H1 (cell line): ENCODE results near the gene TEX29. TPM values are rescaled to one million over a fixed set of nuclear protein-coding genes. Genes with fewer than 3 reads are reported as not detected.

ENCODE experiments used
- CTCF ChIA-PET: fragments of 300-600 bp; sonication (Branson Sonifier 250); formaldehyde crosslinking; loops from one replicate; lab custom pipeline; 2021; ENCODE audit not compliant: partially characterized antibody; lab: Charles Lee
- POLR2A ChIA-PET: fragments of 300-600 bp; sonication (Branson Sonifier 250); formaldehyde crosslinking; loops from one replicate; lab custom pipeline; 2021; ENCODE audit warnings: inconsistent platforms; ENCODE audit not compliant: partially characterized antibody; lab: Charles Lee
- DNase-seq, 2 experiments: peaks; one replicate each; pipeline versions ENCODE4 v3.0.0 to v3.0.0-alpha.2; 2010 to 2022; ENCODE audit warnings: low spot score in 2 of 2, low read depth in 1 of 2, mixed read lengths in 1 of 2
- FAIRE-seq: peaks from 2 replicates; lab custom pipeline; 2011; peaks lifted over from hg19 to GRCh38; lab: Jason Lieb, UNC
- H2AFZ ChIP-seq: 2 replicates; pipeline ENCODE4 v1.8.1; 2012; ENCODE audit warnings: low read length, inconsistent platforms
- H2AK5ac ChIP-seq: 2 replicates; pipeline ENCODE4 v1.6.1; 2013; ENCODE audit warnings: low read depth, low read length
- H2BK120ac ChIP-seq: replicated peaks from 2 replicates; pipeline ENCODE3; 2013; ENCODE audit warnings: low read depth, low read length, inconsistent platforms
- H2BK12ac ChIP-seq: 2 replicates; pipeline ENCODE4 v1.6.1; 2013; ENCODE audit warnings: low read depth, low read length
- H2BK15ac ChIP-seq: 2 replicates; pipeline ENCODE4 v1.6.1; 2013; ENCODE audit warnings: low read length
- H2BK20ac ChIP-seq: 2 replicates; pipeline ENCODE4 v1.6.1; 2013; ENCODE audit warnings: low read length
- H2BK5ac ChIP-seq: 2 replicates; pipeline ENCODE4 v1.6.1; 2013; ENCODE audit warnings: low read depth, low read length
- H3K14ac ChIP-seq: 2 replicates; pipeline ENCODE4 v1.6.1; 2013; ENCODE audit warnings: inconsistent platforms; ENCODE audit not compliant: insufficient read length
- H3K18ac ChIP-seq: 2 replicates; pipeline ENCODE4 v1.6.1; 2013; ENCODE audit warnings: low read length; ENCODE audit errors: extremely low read depth
- H3K23ac ChIP-seq: 2 replicates; pipeline ENCODE4 v1.6.1; 2013; ENCODE audit warnings: inconsistent platforms; ENCODE audit not compliant: insufficient read length
- H3K23me2 ChIP-seq: 2 replicates; pipeline ENCODE4 v1.6.1; 2013; ENCODE audit warnings: low read depth, low read length
- H3K27ac ChIP-seq: 2 replicates; pipeline ENCODE4 v1.6.1; 2011; ENCODE audit warnings: low read depth, low read length, inconsistent platforms
- H3K27me3 ChIP-seq, 4 experiments: replicated peaks in 1 of 4; 1 replicate in 1 of 4; 2 replicates in 3 of 4; pipeline versions ENCODE4 v1.6.1 to v1.8.1; 2011 to 2013; ENCODE audit warnings: low read length in 3 of 4, mild to moderate bottlenecking in 3 of 4, inconsistent platforms in 2 of 4, mixed read lengths in 2 of 4, moderate library complexity in 1 of 4; ENCODE audit not compliant: control insufficient read depth in 3 of 4, insufficient read depth in 3 of 4; ENCODE audit errors: extremely low read depth in 1 of 4
- H3K36me3 ChIP-seq, 4 experiments: 2 replicates each; pipeline versions ENCODE4 v1.6.1 to v1.8.1; 2011 to 2013; ENCODE audit warnings: mild to moderate bottlenecking in 4 of 4, low read length in 3 of 4, moderate library complexity in 2 of 4, control low read depth in 1 of 4, inconsistent platforms in 1 of 4; ENCODE audit not compliant: insufficient read depth in 4 of 4, control insufficient read depth in 2 of 4
- H3K4ac ChIP-seq: replicated peaks from 2 replicates; pipeline ENCODE3; 2013; ENCODE audit warnings: low read length, low read depth, mixed read lengths, inconsistent platforms; ENCODE audit not compliant: insufficient read length
- H3K4me1 ChIP-seq, 4 experiments: replicated peaks in 1 of 4; 1 replicate in 1 of 4; 2 replicates in 3 of 4; pipeline versions ENCODE4 v1.6.1 to v1.8.1; 2011 to 2013; ENCODE audit warnings: low read length in 3 of 4, inconsistent platforms in 2 of 4, mixed read lengths in 1 of 4; ENCODE audit not compliant: insufficient read depth in 4 of 4, control insufficient read depth in 3 of 4
- H3K4me2 ChIP-seq, 2 experiments: 2 replicates each; pipeline versions ENCODE4 v1.6.1 to v1.8.1; 2011 to 2013; ENCODE audit warnings: low read depth in 2 of 2, low read length in 2 of 2, control low read depth in 1 of 2, inconsistent platforms in 1 of 2, mild to moderate bottlenecking in 1 of 2; ENCODE audit not compliant: insufficient read depth in 1 of 2
- H3K4me3 ChIP-seq, 4 experiments: fragments of 200-600, 300-600 bp in 1 of 4; sonication (generic), shearing (Covaris generic), sonication (Bioruptor Twin) in 1 of 4; 2 replicates each; pipeline versions ENCODE4 v1.5.1 to v1.8.1; 2011 to 2016; ENCODE audit warnings: low read length in 4 of 4, low read depth in 3 of 4, control low read depth in 2 of 4, inconsistent platforms in 2 of 4, mild to moderate bottlenecking in 2 of 4, mixed read lengths in 1 of 4, moderate library complexity in 1 of 4; ENCODE audit not compliant: insufficient read depth in 2 of 4; ENCODE audit errors: extremely low read depth in 1 of 4
- H3K56ac ChIP-seq: replicated peaks from 2 replicates; pipeline ENCODE3; 2013; ENCODE audit warnings: low read depth, mild to moderate bottlenecking, mixed read lengths, low read length, inconsistent platforms; ENCODE audit not compliant: insufficient read length
- H3K79me1 ChIP-seq: 2 replicates; pipeline ENCODE4 v1.6.1; 2013; ENCODE audit warnings: low read depth, low read length, control low read depth
- H3K79me2 ChIP-seq, 2 experiments: 2 replicates each; pipeline versions ENCODE4 v1.6.1 to v1.8.1; 2012 to 2013; ENCODE audit warnings: low read length in 2 of 2, mild to moderate bottlenecking in 2 of 2, inconsistent platforms in 1 of 2; ENCODE audit not compliant: insufficient read depth in 2 of 2, control insufficient read depth in 1 of 2
- H3K9ac ChIP-seq, 4 experiments: replicated peaks in 1 of 4; 1 replicate in 1 of 4; 2 replicates in 3 of 4; pipeline versions ENCODE4 v1.6.1 to v1.8.1; 2011 to 2013; ENCODE audit warnings: low read depth in 3 of 4, low read length in 3 of 4, control low read depth in 2 of 4, mild to moderate bottlenecking in 2 of 4, moderate library complexity in 2 of 4, inconsistent platforms in 1 of 4; ENCODE audit errors: extremely low read depth in 1 of 4
- H3K9me3 ChIP-seq, 2 experiments: 2 replicates each; pipeline versions ENCODE4 v1.6.1 to v1.8.1; 2012 to 2013; ENCODE audit warnings: mild to moderate bottlenecking in 2 of 2, moderate library complexity in 2 of 2, control low read depth in 1 of 2, inconsistent platforms in 1 of 2, low read depth in 1 of 2, low read length in 1 of 2, mixed read lengths in 1 of 2; ENCODE audit not compliant: insufficient read depth in 2 of 2
- H4K20me1 ChIP-seq, 2 experiments: replicated peaks in 1 of 2; 2 replicates each; pipeline versions ENCODE3 to v1.8.1; 2011 to 2013; ENCODE audit warnings: inconsistent platforms in 2 of 2, low read length in 2 of 2, mild to moderate bottlenecking in 1 of 2; ENCODE audit not compliant: insufficient read depth in 2 of 2, control insufficient read depth in 1 of 2
- H4K5ac ChIP-seq: 2 replicates; pipeline ENCODE4 v1.6.1; 2013; ENCODE audit warnings: low read length, low read depth, mixed read lengths, inconsistent platforms; ENCODE audit not compliant: insufficient read length
- H4K8ac ChIP-seq: 2 replicates; pipeline ENCODE4 v1.8.0; 2013; ENCODE audit warnings: mild to moderate bottlenecking, moderate library complexity, low read length, inconsistent platforms; ENCODE audit not compliant: insufficient read depth; ENCODE audit errors: extremely low read depth
- H4K91ac ChIP-seq: replicated peaks from 2 replicates; pipeline ENCODE3; 2013; ENCODE audit warnings: low read length, mixed read lengths, inconsistent platforms; ENCODE audit not compliant: insufficient read length
- RNF2 ChIP-seq: fragments of 200-900, 300-1000 bp; sonication (generic); IDR thresholded peaks from 2 replicates; pipeline ENCODE4 v1.7.1; 2016; ENCODE audit warnings: borderline replicate concordance, low read depth, mild to moderate bottlenecking, antibody characterized with exemption, low read length; ENCODE audit not compliant: poor library complexity, severe bottlenecking; ENCODE audit errors: missing control alignments
- TCF12 ChIP-seq: IDR thresholded peaks from 2 replicates; pipeline ENCODE4 v1.6.1; 2011; ENCODE audit warnings: low read depth, mild to moderate bottlenecking, low read length
- YY1 ChIP-seq: IDR thresholded peaks from 2 replicates; pipeline ENCODE4 v1.6.1; 2011; ENCODE audit warnings: low read depth, mild to moderate bottlenecking, low read length
- WGBS, 2 experiments: shearing (Covaris generic) in 1 of 2; methylation state at CpG; one replicate each; pipeline versions ENCODE4 v1.1.6 to v1.1.7; 2013 to 2015; ENCODE audit warnings: low lambda C conversion rate in 2 of 2, mixed read lengths in 2 of 2, inconsistent platforms in 1 of 2, low coverage in 1 of 2, missing lambda C conversion rate in 1 of 2; ENCODE audit not compliant: insufficient replicate concordance in 2 of 2, insufficient coverage in 1 of 2, insufficient read length in 1 of 2; ENCODE audit errors: extremely low coverage in 1 of 2, missing lambda C conversion rate in 1 of 2; 5-methylcytosine and 5-hydroxymethylcytosine counted together
- polyA plus RNA-seq, 7 experiments: library from polyadenylated mRNA; depleted of rRNA in 3 of 7; stranded (reverse) in 5 of 7; unstranded in 2 of 7; fragments of >200 nt in 5 of 7; fragments of 200-250 nt in 2 of 7; gene quantifications; 1 replicate in 5 of 7; 2 replicates in 1 of 7; 4 replicates in 1 of 7; pipeline versions ENCODE4 v1.2.1 to v1.2.3, GENCODE V29; 2011 to 2013; ENCODE audit warnings: missing spikeins in 2 of 7, mixed read lengths in 2 of 7
- total RNA-seq: library from RNA; stranded (reverse); fragmentation: NEBNext Ultra II Directional; extraction: Animal tissue kit (Norgen Biotek cat#: 25700); gene quantifications from 2 replicates; pipeline ENCODE4 v1.2.1, GENCODE V29; 2021
- TF ChIP-seq, protein P1 (sequence below): IDR thresholded peaks from 2 replicates; pipeline ENCODE4 v1.6.1; 2012; ENCODE audit warnings: inconsistent platforms

Gene TEX29
- total and polyA plus RNA-seq, 2 of the 8 experiments (the other 6 are each of a cell fraction or from before 2014, with no cell fraction given): 0.08 TPM; not detected in 1

GRCh38 chr13:111291908-111292307, 28.5 kb upstream of the TEX29 start:
- no peak overlapping the region for H2BK120ac ChIP-seq
- no peak overlapping the region for H3K27ac ChIP-seq
- ChIA-PET POLR2A (no interaction called here), CTCF (no interaction called here)
- H3K4me3 ChIP-seq: no peak overlapping the region
- FAIRE-seq (no peak), DNase-seq (no peak)
- peaks cover 2% of the 10 kb centered on the region; the same call in 1 of the 2 replicates for H3K79me1 ChIP-seq
- no peaks in the 10 kb centered on the region for H3K9me3 ChIP-seq
- H3K9ac ChIP-seq: no peak overlapping the region
- H3K4ac ChIP-seq: no peak overlapping the region
- peaks cover 3 to 31% (median 8%) of the 10 kb centered on the region in 4 experiments; a peak in 6 of 8 replicates for H3K36me3 ChIP-seq
- H4K91ac ChIP-seq: no peak overlapping the region
- TF ChIP-seq YY1 (no peak), RNF2 (no peak), TCF12 (no peak)
- TF ChIP-seq, protein P1, sequence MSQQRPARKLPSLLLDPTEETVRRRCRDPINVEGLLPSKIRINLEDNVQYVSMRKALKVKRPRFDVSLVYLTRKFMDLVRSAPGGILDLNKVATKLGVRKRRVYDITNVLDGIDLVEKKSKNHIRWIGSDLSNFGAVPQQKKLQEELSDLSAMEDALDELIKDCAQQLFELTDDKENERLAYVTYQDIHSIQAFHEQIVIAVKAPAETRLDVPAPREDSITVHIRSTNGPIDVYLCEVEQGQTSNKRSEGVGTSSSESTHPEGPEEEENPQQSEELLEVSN: no peak
- no peak overlapping the region for H2BK20ac ChIP-seq
- no peaks in the 10 kb centered on the region for H3K4me1 ChIP-seq
- no peak overlapping the region for H3K18ac ChIP-seq
- H2AFZ ChIP-seq: no peak overlapping the region
- no peak overlapping the region for H3K14ac ChIP-seq
- H2AK5ac ChIP-seq: no peak overlapping the region
- peaks cover 0 to 6% of the 10 kb centered on the region in 2 experiments for H4K20me1 ChIP-seq
- 87% methylated on average over 14 of the region's 14 CpGs; no CpG with 5 or more reads in 1 of the 2 experiments for WGBS, 2 experiments
- H3K27me3 ChIP-seq: no peaks in the 10 kb centered on the region
- H3K23ac ChIP-seq: no peak overlapping the region
- H3K4me2 ChIP-seq: no peak overlapping the region
- no peak overlapping the region for H4K8ac ChIP-seq
- no peak overlapping the region for H3K56ac ChIP-seq
- no peak overlapping the region for H2BK5ac ChIP-seq
- no peak overlapping the region for H2BK15ac ChIP-seq
- H2BK12ac ChIP-seq: no peak overlapping the region
- H4K5ac ChIP-seq: no peak overlapping the region
- 0 out of 2 replicates have a peak, but pooled peaks cover 1% of the 10 kb centered on the region for H3K23me2 ChIP-seq
- H3K79me2 ChIP-seq: no peaks in the 10 kb centered on the region
